Activated CD4-positive, alpha-beta T cell treated with anti-CD3 and anti-CD28 coated beads for 4 hours (primary cell): Measurements from ENCODE around the gene PILRB.
"Not testable (repeated sequence)": the region's sequence is repeated elsewhere in the genome, so short reads cannot be mapped to it uniquely, and the experiment has no call there.

ENCODE experiments used
- DNase-seq, 2 donors: peaks; one replicate each; pipeline ENCODE4 v3.0.0-alpha.2; 2020

The PILRB gene

GRCh38 chr7:100358027-100358856 is at the start of gene PILRB:
TSS of gene PILRB (plus strand) at chr7:100358117. CDS start at chr7:100358303, 186 bp downstream.
- DNase-seq: no peak

- DNase-seq: not testable (repeated sequence)
Observed at GRCh38 chr7:100318329-100318728, 39.6 kb upstream of the PILRB start.

GRCh38 chr7:100321648-100322047 is 36.3 kb upstream of the PILRB start:
- not testable (repeated sequence) for DNase-seq

- DNase-seq: not testable (repeated sequence)
Observed at GRCh38 chr7:100324194-100324593, 33.7 kb upstream of the PILRB start.

GRCh38 chr7:100325671-100326070 is 32.2 kb upstream of the PILRB start:
- not testable (repeated sequence) for DNase-seq

- DNase-seq: not testable (repeated sequence)
Observed at GRCh38 chr7:100326914-100327313, 31.0 kb upstream of the PILRB start.

- peak; percentile 77 for DNase-seq
Observed at GRCh38 chr7:100335566-100336466, 22.1 kb upstream of the PILRB start.

GRCh38 chr7:100338083-100338696 is 19.7 kb upstream of the PILRB start:
- not testable (repeated sequence) for DNase-seq

GRCh38 chr7:100341286-100341685 is 16.6 kb upstream of the PILRB start:
- not testable (repeated sequence) for DNase-seq

- no peak for DNase-seq
Observed at GRCh38 chr7:100342765-100343164, 15.2 kb upstream of the PILRB start.

GRCh38 chr7:100344124-100344559 is 13.8 kb upstream of the PILRB start:
- DNase-seq: not testable (repeated sequence)

- peak; percentile 82 to 85 for DNase-seq
Observed at GRCh38 chr7:100344560-100345287, 13.2 kb upstream of the PILRB start.

GRCh38 chr7:100345288-100345672 is 12.6 kb upstream of the PILRB start:
- peak; percentile 43 to 57 for DNase-seq

GRCh38 chr7:100346921-100347320 is 11.0 kb upstream of the PILRB start:
- no peak for DNase-seq

GRCh38 chr7:100348805-100349204 is 9.1 kb upstream of the PILRB start:
- DNase-seq: no peak

GRCh38 chr7:100349757-100350156 is 8.2 kb upstream of the PILRB start:
- DNase-seq: no peak

GRCh38 chr7:100351657-100352058 is 6.3 kb upstream of the PILRB start:
- DNase-seq: no peak

- DNase-seq: not testable (repeated sequence)
Observed at GRCh38 chr7:100352230-100352781, 5.6 kb upstream of the PILRB start.

- no peak for DNase-seq
Observed at GRCh38 chr7:100352984-100353684, 4.8 kb upstream of the PILRB start.

- peak; percentile 37 to 58 for DNase-seq
Observed at GRCh38 chr7:100353685-100354330, 4.1 kb upstream of the PILRB start.
